Lower lobe of right lung (tissue), 2 donors: Measurements from ENCODE around the gene NFIA. TPM values are rescaled to one million over a fixed set of nuclear protein-coding genes. Genes with fewer than 3 reads are reported as not detected.

Experiments
- ATAC-seq, 2 donors: fragments of 200-7000 bp; cut with Tn5 transposase; one replicate each; pipeline ENCODE4 v1.9.1; 2020 to 2022; ENCODE audit warnings: mild to moderate bottlenecking in 2 of 2, moderate library complexity in 2 of 2
- DNase-seq: peaks from one replicate; pipeline ENCODE4 v3.0.0-alpha.2; 2020
- H3K27ac ChIP-seq: fragments of 200-600 bp; one replicate; pipeline ENCODE4 v1.8.0; 2022
- H3K27me3 ChIP-seq: fragments of 200-600 bp; one replicate; pipeline ENCODE4 v1.8.0; 2022; ENCODE audit warnings: low read depth
- H3K36me3 ChIP-seq: fragments of 200-600 bp; one replicate; pipeline ENCODE4 v1.8.0; 2022; ENCODE audit warnings: mild to moderate bottlenecking
- H3K4me1 ChIP-seq: fragments of 200-600 bp; one replicate; pipeline ENCODE4 v1.8.0; 2022
- H3K4me3 ChIP-seq: fragments of 200-600 bp; one replicate; pipeline ENCODE4 v1.8.0; 2022; ENCODE audit warnings: mild to moderate bottlenecking
- H3K9me3 ChIP-seq: fragments of 200-600 bp; one replicate; pipeline ENCODE4 v1.8.0; 2022
- CTCF ChIP-seq: fragments of 200-600 bp; IDR thresholded peaks from one replicate; pipeline ENCODE4 v1.8.0; 2022; ENCODE audit warnings: antibody characterized with exemption, mild to moderate bottlenecking
- intact Hi-C: fragments of 100-400 bp; cut with DNase I; formaldehyde crosslinking; loops from one replicate; pipeline ENCODE4 v1.11.0; 2022
- total RNA-seq: library from RNA; stranded (reverse); fragmentation: NEBNext Ultra II Directional; extraction: Animal tissue kit (Norgen Biotek cat#: 25700); gene quantifications from one replicate; pipeline ENCODE4 v1.2.1, GENCODE V29; 2021
- donor health status: DM: no; HTN: yes; CAD: no; lungs with severe emphysema.

Gene NFIA
- total RNA-seq, 1 donor from 2014 or later: 70.0 TPM

GRCh38 chr1:61506944-61507500, 424.7 kb downstream of the NFIA start:
- ATAC-seq: no peak
- Histone ChIP-seq H3K4me1 (no peaks in the 10 kb centered on the region), H3K36me3 (no peaks in the 10 kb centered on the region), H3K4me3 (no peak overlapping the region), H3K9me3 (no peaks in the 10 kb centered on the region), H3K27me3 (no peaks in the 10 kb centered on the region), H3K27ac (no peak overlapping the region)
- no peak for DNase-seq
- intact Hi-C loops: no loop called here
- no peak for TF ChIP-seq CTCF
